GM23338 (cell line): Measurements from ENCODE around the gene MAN2B2. TPM values are rescaled to one million over a fixed set of nuclear protein-coding genes. Genes with fewer than 3 reads are reported as not detected.
A peak's percentile ranks its signal among the peaks of the same experiment; 100 is the strongest.

Source experiments
- ATAC-seq: fragments of 200-7000 bp; cut with Tn5 transposase; 3 replicates; pipeline ENCODE4 v1.9.1; 2020
- DNase-seq: peaks from one replicate; pipeline ENCODE4 v3.0.0-alpha.2; 2015; ENCODE audit warnings: low spot score
- H2AFZ ChIP-seq: fragments of 200-600 bp; sonication (generic); 2 replicates; pipeline ENCODE4 v1.8.0; 2016; ENCODE audit warnings: antibody characterized with exemption, mild to moderate bottlenecking, moderate library complexity
- H3F3A ChIP-seq: fragments of 200-600 bp; sonication (generic); replicated peaks from 2 replicates; pipeline ENCODE4 v1.8.0; 2017; ENCODE audit warnings: antibody characterized with exemption, mixed run types, low read depth
- H3K27ac ChIP-seq: fragments of 200-600 bp; sonication (generic); 2 replicates; pipeline ENCODE4 v1.6.1; 2016; ENCODE audit warnings: low read depth
- H3K27me3 ChIP-seq: fragments of 200-600 bp; sonication (generic); 2 replicates; pipeline ENCODE4 v1.8.0; 2016; ENCODE audit warnings: mild to moderate bottlenecking, mixed run types, moderate library complexity; ENCODE audit not compliant: insufficient read depth
- H3K36me3 ChIP-seq: fragments of 200-600 bp; sonication (generic); 2 replicates; pipeline ENCODE4 v1.8.0; 2016; ENCODE audit warnings: mild to moderate bottlenecking; ENCODE audit not compliant: insufficient read depth
- H3K4me1 ChIP-seq: fragments of 200-600 bp; sonication (generic); 2 replicates; pipeline ENCODE4 v1.8.0; 2016; ENCODE audit warnings: mild to moderate bottlenecking, moderate library complexity; ENCODE audit not compliant: insufficient read depth
- H3K4me2 ChIP-seq: fragments of 200-600 bp; sonication (generic); 2 replicates; pipeline ENCODE4 v1.7.1; 2017; ENCODE audit warnings: mixed run types
- H3K4me3 ChIP-seq: fragments of 200-600 bp; sonication (generic); 2 replicates; pipeline ENCODE4 v1.6.1; 2016; ENCODE audit warnings: mixed run types
- H3K79me2 ChIP-seq: fragments of 200-600 bp; sonication (generic); replicated peaks from 2 replicates; pipeline ENCODE4 v1.8.0; 2017; ENCODE audit warnings: mild to moderate bottlenecking; ENCODE audit not compliant: insufficient read depth
- H3K9me2 ChIP-seq: fragments of 200-600 bp; sonication (generic); 2 replicates; pipeline ENCODE4 v1.8.0; 2017; ENCODE audit not compliant: insufficient read depth
- H4K20me1 ChIP-seq: fragments of 200-600 bp; sonication (generic); replicated peaks from 2 replicates; pipeline ENCODE4 v1.8.0; 2017; ENCODE audit warnings: mild to moderate bottlenecking; ENCODE audit not compliant: insufficient read depth
- H3K27ac Mint-ChIP-seq: 2 replicates; pipeline ENCODE4 v1.8.0; 2020; ENCODE audit warnings: inconsistent platforms, mild to moderate bottlenecking, moderate library complexity, mixed read lengths
- H3K27me3 Mint-ChIP-seq: 3 replicates; pipeline ENCODE4 v1.8.0; 2022; ENCODE audit warnings: low read depth, mild to moderate bottlenecking, moderate library complexity, mixed read lengths, inconsistent platforms; ENCODE audit not compliant: insufficient read depth, poor library complexity
- H3K36me3 Mint-ChIP-seq: 3 replicates; pipeline ENCODE4 v1.8.0; 2021; ENCODE audit warnings: low read depth, mild to moderate bottlenecking, inconsistent platforms, moderate library complexity, mixed read lengths
- H3K4me1 Mint-ChIP-seq: 3 replicates; pipeline ENCODE4 v1.8.0; 2020; ENCODE audit warnings: mild to moderate bottlenecking, inconsistent platforms, mixed read lengths
- H3K4me3 Mint-ChIP-seq: 3 replicates; pipeline ENCODE4 v1.8.0; 2021; ENCODE audit warnings: moderate library complexity, mild to moderate bottlenecking, inconsistent platforms, mixed read lengths
- H3K9me3 Mint-ChIP-seq: 3 replicates; pipeline ENCODE4 v1.8.0; 2020; ENCODE audit warnings: moderate library complexity, mild to moderate bottlenecking, inconsistent platforms, mixed read lengths
- CREB1 ChIP-seq: fragments of 250-450 bp; sonication (Bioruptor Pico); IDR thresholded peaks from 2 replicates; pipeline ENCODE4 v1.5.0; 2020; ENCODE audit warnings: low read depth, mild to moderate bottlenecking, moderate library complexity
- CTCF ChIP-seq, 2 experiments: fragments of 200-600 bp in 1 of 2; sonication (generic) in 1 of 2; conservative IDR thresholded peaks; 2 replicates each; pipeline versions ENCODE4 v1.5.1 to v1.6.1; 2016 to 2017; ENCODE audit warnings: antibody characterized with exemption in 2 of 2, low read depth in 2 of 2, mild to moderate bottlenecking in 2 of 2, moderate library complexity in 1 of 2
- ETS1 ChIP-seq: IDR thresholded peaks from 2 replicates; pipeline ENCODE4 v1.6.1; 2016; ENCODE audit warnings: antibody characterized with exemption
- EZH2 ChIP-seq: fragments of 200-600 bp; sonication (generic); IDR thresholded peaks from one replicate; pipeline ENCODE4 v1.8.0; 2017; ENCODE audit warnings: antibody characterized with exemption, mild to moderate bottlenecking, low read depth; ENCODE audit not compliant: unreplicated experiment
- EZH2phosphoT487 ChIP-seq: fragments of 200-600 bp; sonication (generic); IDR thresholded peaks from one replicate; pipeline ENCODE4 v1.8.1; 2018; ENCODE audit warnings: antibody characterized with exemption; ENCODE audit not compliant: unreplicated experiment
- polyA plus RNA-seq: library from polyadenylated mRNA; unstranded; fragments of >200 nt; fragmentation: Nextera tagmentation; extraction: Ambion mirVana; gene quantifications from 2 replicates; pipeline ENCODE4 v1.2.1, GENCODE V29; 2016
- total RNA-seq: library from RNA; depleted of rRNA; stranded (reverse); fragments of >200 nt; shearing (Covaris generic); gene quantifications from 2 replicates; pipeline ENCODE4 v1.2.3, GENCODE V29; 2014

Gene MAN2B2
- total and polyA plus RNA-seq, 2 experiments from 2014 or later = 1.6 to 6.9 TPM

DNA sequence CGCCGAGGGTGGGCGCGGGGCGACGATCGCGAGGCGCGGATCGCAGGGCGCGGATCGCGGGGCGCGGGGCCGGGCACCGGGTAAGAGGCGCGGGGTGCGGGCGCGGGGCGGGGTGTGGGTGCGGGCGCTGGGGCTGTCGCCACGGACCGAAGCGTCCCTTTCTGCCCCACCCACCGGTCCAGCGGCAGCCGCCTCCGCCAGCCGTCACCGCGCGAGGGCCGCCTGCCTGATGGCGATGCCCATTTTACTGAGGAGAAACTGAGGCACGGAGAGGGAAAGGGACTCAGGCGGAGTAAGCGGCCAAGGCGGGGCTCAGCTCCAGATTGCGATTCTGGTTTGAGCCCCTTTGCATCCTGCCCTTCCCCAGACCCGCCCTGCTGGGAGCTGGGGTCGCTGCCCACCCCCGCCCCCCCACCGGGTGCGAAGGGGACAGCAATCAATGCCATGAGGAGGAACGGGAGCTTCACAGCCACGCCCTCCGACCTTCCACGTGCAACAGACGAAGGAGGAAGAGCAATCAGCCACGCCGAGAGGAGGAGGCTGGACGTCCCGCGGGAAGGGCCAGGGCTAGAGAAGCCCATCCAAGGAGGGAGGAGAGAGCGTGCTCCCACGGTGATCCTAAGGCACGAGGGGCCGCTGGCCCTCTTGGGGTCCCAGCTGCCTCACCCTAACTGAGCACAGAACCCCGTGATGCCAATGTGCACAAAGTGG, 10.9 kb upstream of the MAN2B2 start:
- H3K36me3 ChIP-seq = no peaks in the 10 kb centered on the region
- H3K4me3 Mint-ChIP-seq = peak overlapping the region; percentile 53; the same call in 2 of the 3 replicates
- H3F3A ChIP-seq = no peaks in the 10 kb centered on the region
- H4K20me1 ChIP-seq = no peaks in the 10 kb centered on the region; the same call in 1 of the 2 replicates
- H3K36me3 Mint-ChIP-seq = no peaks in the 10 kb centered on the region; the same call in 2 of the 3 replicates
- peaks cover 59% of the 10 kb centered on the region for H3K27me3 Mint-ChIP-seq
- peaks cover 7% of the 10 kb centered on the region; the same call in 1 of the 3 replicates for H3K4me1 Mint-ChIP-seq
- DNase-seq = peak; percentile 18
- no peak for TF ChIP-seq CREB1 (CRISPR knock-in tag)
- peak; percentile 58 for TF ChIP-seq EZH2
- TF ChIP-seq EZH2phosphoT487 = no peak
- no peak for TF ChIP-seq ETS1
- H3K4me3 ChIP-seq = peak overlapping the region; percentile 41; the same call in 1 of the 2 replicates
- no peaks in the 10 kb centered on the region for H3K79me2 ChIP-seq
- H3K27ac Mint-ChIP-seq = no peak overlapping the region
- no peak overlapping the region for H2AFZ ChIP-seq
- H3K4me1 ChIP-seq = no peaks in the 10 kb centered on the region
- H3K9me2 ChIP-seq = no peaks in the 10 kb centered on the region
- H3K27me3 ChIP-seq = peaks cover 67% of the 10 kb centered on the region
- no peaks in the 10 kb centered on the region; the same call in 2 of the 3 replicates for H3K9me3 Mint-ChIP-seq
- peak overlapping the region; percentile 73 for H3K4me2 ChIP-seq
- no peak overlapping the region for H3K27ac ChIP-seq
- no peak for ATAC-seq

- no peak overlapping the region for H2AFZ ChIP-seq
- H3K27ac ChIP-seq = no peak overlapping the region
- H3F3A ChIP-seq = no peaks in the 10 kb centered on the region
- TF ChIP-seq CTCF (conservative IDR thresholded peaks at IDR 0.05; ENCODE audit: low read depth in 2 of 2) (peak in 1 of 2 experiments; percentile 47; a peak in 2 of 4 replicates), CREB1 (CRISPR knock-in tag) (no peak)
- H3K4me1 ChIP-seq = no peaks in the 10 kb centered on the region
- H3K79me2 ChIP-seq = no peaks in the 10 kb centered on the region
- H4K20me1 ChIP-seq = no peaks in the 10 kb centered on the region; the same call in 1 of the 2 replicates
- peaks cover 7% of the 10 kb centered on the region; the same call in 1 of the 3 replicates for H3K4me1 Mint-ChIP-seq
- H3K4me3 Mint-ChIP-seq = no peak overlapping the region; the same call in 2 of the 3 replicates
- H3K27me3 Mint-ChIP-seq = peaks cover 60% of the 10 kb centered on the region
- ATAC-seq (no peak), DNase-seq (no peak)
- H3K36me3 ChIP-seq = no peaks in the 10 kb centered on the region
- H3K9me3 Mint-ChIP-seq = no peaks in the 10 kb centered on the region; the same call in 2 of the 3 replicates
- H3K9me2 ChIP-seq = no peaks in the 10 kb centered on the region
- no peak overlapping the region for H3K4me2 ChIP-seq
- H3K27ac Mint-ChIP-seq = no peak overlapping the region
- no peak overlapping the region for H3K4me3 ChIP-seq
- peaks cover 56% of the 10 kb centered on the region for H3K27me3 ChIP-seq
- no peaks in the 10 kb centered on the region; the same call in 2 of the 3 replicates for H3K36me3 Mint-ChIP-seq
Observed at GRCh38 chr4:6565691-6566390, 9.1 kb upstream of the MAN2B2 start.
